NCI-H345 treated with DMSO at 0.1 percent for 48 hours (cell line): ENCODE results near the gene DCAKD.

Experiments
- DNase-seq: peaks from one replicate; lab custom pipeline; 2025; ENCODE audit not compliant: unreplicated experiment; lab: John Stamatoyannopoulos, UW

DCAKD gene

DNA sequence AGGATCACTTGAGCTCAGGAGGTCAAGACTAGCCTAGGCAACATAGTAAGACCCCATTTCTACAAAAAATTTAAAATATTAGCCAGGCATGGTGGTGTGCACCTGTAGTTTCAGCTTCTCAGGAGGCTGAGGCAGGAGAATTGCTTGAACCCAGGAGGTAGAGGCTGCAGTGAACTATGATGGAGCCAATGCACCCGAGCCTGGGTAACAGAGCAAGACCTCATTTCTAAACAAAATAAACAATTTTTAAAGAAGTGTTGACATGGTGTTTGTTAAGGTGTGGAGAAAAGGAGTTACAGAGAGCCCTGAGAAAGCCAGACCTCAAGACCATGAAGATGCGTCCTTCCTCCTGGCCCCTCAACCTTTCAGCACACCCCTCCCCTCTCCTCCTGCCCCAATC, 45.7 kb downstream of the DCAKD start:
- no peak for DNase-seq

DNA sequence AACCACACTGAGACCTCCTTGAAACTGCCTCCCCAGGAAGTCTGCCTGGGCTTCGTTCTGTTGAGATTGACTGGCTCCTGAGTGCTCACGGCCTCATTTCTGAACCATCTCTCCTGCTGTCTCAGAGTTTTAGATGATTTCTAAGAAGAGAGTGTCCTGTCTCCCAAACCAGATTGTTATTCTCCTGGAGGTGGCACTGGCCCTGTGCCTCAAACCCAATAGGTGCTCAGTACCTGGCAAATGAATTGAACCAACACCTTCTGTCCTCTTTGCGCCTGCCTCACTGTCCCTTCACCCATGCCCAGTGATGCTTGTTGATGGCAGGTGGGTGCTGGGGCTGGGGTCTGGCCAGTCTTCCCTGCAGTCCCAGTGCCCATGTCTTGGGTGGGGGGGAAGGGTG, 47.0 kb downstream of the DCAKD start:
- DNase-seq = no peak

DNA sequence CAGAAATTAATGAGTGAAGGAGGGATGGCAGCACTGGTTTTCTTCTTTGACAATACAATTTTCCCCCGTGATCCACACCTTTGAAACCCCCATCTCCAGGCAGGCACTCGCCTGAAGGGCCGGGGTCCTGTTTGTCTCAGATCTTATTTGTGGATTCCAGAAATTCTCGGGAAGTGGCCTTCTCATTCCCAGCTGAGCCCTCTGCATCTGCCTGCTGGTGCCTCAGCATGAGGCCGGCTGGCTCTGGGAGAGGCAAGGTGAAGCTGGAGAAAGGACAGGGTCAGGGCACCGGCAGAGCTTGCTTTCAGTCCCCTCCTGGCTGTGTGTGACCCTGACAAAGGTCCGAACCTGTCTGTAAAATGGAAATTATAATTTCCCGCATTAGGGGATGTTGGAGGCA, 47.6 kb downstream of the DCAKD start:
- DNase-seq = no peak

DNA sequence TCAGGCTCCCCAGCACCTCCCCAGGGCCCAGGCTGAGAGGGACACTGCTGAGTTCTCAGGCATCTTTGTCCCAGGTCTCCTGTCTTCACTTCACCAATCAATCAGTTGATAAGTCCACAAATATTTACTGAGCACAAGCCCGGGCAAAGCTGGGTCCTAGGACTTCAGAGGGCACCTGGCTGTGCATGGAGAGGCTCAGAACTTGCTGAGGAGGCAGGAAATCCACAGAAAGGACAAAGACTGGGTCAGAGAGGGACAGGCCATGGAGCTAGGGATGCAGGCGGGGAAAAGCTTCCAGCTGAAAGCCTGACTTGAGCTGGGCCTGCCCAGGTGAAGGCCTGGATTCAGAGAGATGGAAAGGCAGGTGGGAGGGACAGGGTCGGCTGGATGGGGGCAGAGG, 50.1 kb downstream of the DCAKD start:
- no peak for DNase-seq

DNA sequence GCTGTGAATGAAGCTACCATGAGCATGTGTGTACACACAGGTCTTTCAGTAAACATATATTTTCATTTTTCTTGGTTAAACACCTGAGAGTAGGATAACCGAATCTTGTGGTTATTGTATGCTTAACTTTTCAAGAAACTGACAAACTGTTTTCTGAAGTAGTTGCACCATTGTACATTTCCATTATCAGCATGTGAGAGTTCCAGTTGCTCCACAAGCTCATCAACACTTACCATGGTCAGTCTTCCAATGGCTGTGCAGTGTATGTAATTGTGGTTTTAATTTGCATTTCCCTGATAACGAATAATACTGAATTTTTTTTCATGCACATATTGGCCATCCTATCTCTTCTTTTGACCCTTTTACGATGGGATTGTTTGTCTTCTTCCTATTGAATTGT, 52.0 kb downstream of the DCAKD start:
- no peak for DNase-seq

DNA sequence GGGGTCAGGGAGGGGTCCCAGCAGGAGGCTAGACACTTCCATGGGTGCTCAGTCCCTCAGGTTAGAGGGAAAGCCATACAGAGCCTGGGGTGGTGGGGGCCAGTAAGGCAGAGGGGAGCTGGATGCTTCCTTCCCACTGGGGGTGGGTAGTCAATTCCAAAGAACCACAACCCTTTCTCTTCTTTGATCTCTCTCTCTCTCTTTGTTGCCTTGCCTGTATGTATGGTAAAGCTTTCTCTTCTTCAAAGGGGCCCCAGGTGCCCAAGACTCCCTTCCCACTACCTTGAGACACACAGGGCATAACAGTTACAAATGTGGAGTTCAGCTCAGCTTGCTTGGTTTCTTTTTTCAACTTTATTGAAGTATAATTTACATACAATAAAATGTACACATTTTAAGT, 52.8 kb downstream of the DCAKD start:
- no peak for DNase-seq

DNA sequence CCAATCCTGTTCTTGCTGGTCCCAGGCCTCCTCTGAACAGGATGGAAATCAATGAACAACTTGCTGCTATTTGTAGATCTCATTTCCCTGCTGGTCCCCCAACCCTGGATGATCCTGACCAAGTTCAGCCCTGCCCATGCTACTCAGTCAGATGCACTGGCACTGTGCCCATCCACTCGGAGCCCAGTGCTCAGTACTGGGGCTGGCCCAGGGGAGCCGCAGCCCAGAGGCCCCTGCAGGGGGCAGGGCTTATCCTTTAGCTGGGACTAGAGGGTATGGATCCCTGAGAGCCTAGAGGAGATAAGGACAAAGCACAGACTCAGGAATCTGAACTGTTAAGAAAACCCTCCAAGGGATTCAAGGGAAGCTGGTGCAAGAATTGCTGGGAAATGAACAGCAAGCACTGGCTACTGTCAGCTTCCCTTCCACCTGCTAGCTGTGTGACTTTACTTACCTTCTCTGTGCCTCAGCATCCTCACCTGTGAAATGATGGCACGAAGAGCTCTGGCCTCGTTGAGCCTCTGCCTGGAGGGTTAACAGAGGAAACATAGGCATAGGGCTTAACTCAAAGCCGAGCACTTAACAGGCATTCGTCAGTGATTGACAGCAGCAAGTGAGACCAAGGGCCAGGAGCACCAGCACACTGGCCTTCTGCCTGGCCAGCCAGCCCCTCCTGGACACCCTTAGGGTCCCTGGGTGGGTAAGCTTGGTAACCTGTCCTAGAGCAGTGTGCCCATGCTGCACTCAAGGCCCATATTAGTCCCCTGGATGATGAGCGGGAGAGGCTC, 53.5 kb downstream of the DCAKD start:
- no peak for DNase-seq

DNA sequence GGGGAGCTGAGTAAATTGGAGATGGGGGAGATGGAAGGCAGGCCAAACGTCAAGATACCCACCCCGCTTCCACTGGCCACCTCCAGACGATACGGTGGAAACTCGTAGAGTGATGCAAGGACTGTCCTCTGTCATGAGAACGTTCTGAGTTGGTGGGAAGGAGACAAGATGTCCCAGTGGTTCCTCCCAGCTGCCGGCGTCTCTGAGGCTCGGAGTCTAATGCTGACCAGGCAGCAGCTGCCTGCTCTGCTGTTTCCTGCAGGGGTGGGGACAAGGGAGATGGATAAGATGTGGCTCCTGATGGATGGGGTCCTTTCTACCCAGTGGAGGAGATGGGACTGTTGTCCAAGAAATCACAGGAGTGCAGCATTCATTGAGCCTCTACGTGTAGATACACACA, 55.1 kb downstream of the DCAKD start:
- DNase-seq = no peak

DNA sequence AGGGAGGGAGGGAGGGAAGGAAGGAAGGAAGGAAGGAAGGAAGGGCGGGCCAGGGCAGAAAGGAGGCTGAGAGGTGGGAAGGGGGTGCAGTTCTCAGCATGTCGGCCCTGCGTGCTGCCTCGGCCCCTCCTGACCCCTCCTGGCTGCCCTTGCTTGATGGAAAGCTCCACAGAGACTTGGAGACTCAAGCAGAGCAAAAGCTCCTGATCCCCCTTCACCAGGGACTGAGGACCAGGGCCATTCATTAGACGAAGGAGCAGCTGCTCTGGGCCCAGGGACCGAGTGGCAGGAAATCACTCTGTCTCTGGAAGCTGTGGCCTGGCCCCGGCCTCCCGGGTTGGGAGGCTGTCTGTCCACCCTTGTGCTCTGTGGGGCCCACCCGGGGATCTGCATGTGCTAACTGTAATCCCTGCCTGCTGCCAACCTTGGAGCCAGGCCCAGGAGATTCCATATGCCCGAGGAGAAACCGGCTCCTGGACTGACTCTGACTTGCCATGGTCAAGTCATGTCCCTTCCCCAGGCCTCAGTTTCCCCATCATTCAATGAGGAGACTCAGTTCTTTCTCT, 55.9 kb downstream of the DCAKD start:
- no peak for DNase-seq

DNA sequence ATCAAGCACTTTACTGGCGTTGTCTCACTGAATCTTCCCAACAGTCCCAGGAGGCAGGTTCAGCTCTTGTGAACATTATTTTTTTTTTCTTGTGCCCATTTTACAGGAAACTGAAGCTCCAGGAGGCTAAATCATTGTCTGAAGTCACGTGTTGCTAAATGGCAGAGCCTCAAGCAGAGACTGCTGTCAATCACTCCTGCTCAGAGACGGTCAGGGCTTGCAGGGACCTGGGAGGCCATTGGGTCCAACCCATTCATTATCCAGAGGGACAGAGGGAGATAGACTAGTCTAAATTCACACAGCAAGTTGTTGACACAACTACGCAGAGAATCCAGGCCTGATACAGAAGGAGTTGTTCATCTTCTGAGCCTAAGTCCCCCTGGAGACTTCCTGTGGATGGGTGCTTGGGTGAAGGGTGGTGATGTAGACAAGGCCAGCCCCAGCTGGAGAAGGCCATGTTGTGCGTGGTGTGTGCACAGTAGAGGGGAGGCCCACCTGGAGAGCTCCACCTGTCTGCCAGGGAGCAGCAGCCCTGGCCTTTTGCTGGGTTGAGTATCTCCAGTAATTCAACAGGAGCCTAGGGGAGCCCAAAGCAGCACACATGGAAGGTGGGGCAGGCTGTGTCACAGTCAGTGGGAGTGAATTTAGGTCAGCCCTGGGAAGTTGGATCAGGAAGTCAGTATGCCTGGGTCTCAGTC, 59.0 kb downstream of the DCAKD start:
- DNase-seq = no peak

DNA sequence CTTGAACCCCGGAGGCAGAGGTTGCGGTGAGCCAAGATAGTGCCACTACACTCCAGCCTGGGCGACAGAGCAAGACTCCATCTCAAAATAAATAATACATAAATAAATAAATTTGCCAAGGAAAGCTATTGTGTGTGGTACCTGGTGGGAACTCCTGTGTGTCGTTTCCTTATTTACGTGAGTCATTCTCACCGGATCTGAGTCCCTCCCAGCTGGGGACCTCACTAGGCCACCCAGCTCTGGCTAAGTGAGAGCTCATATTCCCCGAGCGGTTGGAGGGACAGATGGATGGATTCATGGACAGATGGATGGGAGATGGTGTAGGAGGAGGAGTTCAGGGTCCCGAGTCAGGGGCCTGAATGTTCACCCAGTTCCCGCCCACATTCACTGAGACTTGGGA, 60.4 kb downstream of the DCAKD start:
- no peak for DNase-seq

DNA sequence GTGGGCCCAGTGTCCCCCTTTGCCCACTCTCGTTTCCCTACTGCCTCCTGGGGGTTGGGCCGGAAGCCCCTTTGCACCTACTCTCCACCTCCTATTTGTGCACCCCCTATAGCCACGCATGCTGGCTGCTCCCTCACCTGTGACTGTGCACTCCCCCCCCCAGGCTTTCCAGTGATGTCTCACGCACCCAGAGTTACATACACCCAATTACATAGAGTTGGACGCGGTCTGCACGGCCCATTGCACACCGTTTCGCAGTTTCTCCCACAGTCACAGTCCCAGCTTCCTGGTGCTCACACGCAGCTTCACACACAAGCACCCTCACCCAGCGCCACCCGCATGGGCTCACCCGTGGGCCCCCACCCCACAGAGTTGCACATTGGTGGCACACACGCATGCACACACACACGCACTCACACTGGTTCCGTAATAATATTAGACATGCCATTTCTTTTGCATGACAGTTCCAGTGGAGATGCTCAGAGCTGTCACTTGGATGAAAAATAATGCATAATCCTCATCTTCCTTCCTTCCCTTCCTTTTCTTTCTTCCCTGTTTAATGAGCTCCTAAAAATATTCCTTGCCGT, 61.8 kb downstream of the DCAKD start:
- no peak for DNase-seq

DNA sequence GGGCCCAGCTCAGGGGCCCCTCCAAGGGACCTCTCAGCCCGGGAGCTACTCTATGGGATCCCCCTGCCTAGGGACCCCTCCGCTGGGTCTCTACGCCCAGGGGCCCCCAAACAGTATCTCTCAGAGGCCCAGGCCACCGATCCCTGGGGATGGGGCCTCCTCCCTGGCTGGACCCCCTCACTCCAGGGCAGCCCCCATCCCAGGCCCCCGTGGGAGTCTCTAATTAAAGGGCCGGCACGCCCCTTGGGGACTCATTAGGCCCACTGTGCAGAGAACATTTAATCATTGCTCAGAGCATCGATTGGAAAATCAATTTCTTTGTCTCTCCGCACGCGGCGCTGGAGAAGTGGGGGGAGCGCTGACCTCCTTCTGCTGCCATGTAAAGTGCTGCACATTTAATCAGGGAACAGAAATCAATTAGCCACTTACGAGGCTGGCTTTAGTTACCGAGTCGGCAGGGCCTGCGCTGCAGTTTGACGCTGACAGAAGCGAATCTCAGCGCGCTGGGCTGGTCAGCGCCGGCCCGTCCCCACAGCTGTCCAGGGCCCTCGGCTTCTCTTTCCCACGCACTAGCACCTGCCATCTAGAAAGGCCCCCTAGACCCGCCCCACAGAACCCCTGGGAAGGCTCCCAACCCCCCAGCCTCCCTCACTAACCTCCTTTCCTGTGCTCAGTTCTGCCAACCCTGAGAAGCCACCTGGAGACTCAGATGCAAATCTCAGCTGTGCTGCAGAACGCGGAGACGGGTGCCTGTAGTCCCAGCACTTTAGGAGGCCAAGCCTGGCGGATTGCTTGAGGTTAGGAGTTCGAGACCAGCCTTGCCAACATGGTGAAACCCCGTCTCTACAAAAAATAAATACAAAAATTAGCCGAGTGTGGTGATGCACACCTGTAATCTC, 63.1 kb downstream of the DCAKD start:
- DNase-seq = no peak

DNA sequence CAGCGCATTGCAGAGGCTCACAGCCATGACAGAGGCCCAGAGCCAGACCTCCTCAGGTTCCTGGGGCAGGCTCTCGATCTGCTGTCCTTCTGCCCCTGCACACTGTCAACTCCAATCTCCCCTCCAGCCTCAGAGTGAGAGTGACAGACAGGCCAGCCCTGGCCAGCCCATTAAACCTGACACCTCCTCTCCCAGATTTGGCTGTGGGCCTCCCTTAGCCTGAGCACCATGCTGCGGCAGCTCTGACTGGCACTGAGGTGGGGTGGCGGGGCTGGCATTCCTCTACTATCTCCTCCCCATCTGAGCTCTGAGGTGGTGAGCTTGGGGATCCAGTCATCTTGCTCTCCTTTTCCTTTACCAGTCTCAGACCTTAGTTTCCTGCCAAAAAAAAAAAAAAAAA, 67.9 kb downstream of the DCAKD start:
- no peak for DNase-seq

DNA sequence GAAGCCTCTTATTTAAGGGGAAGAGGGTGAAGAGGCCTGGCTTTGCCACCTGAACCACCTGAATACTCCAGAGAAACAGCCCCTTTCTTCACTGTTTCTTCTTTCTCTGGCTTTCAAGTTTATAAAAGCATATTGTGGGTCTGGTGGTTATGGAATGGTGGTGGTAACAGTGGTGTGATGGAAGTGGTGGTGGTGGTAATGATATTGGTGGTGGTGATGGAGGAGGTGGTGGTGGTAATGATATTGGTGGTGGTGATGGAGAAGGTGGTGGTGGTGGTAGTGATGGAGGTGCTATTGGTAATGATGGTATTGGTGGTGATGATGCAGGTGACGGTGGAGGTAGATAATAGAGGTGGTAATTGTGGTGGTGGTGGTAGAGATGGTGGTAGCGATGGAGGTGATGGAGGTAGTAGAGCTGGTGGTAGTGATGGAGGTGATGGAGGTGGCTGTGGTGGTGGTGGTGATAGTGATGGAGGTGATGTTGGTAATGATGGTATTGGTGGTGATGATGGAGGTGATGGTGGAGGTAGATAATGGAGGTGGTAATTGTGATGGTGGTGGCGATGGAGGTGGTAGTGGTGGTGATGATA, 69.2 kb downstream of the DCAKD start:
- no peak for DNase-seq

DNA sequence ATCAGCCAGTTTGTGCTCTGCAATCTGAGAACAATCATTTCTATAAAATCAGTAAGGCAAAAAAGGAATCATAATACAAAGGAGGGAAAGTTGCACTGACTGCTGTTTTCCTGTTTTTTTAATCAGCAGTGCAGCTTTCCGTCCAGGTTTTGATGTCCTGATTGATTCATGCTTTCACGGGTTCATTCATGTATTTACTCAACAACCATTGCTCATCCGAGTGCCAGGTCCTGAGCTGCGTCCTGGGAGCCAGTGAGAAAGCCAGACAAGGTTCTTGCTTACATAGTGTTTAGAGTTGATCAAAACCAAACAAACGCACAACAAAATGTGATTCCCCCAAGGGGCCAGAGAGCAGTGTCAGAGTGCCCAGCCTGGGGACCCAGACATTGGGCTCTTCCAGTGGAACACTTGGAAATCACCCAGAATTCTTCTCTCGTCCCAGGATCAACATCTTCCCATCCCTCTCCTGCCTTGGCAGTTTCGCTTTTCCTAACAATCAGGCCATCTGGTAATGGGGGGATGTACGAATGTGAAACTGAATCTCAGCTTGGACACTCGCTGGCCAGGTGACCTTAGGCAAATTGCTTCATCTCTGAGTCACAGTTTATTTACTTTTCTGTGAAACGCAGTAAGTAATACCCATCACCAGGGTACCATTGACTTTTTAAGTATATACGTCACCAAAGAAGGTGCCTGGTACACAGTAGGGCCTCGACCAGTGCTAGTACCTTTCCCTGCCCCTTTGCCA, 70.0 kb downstream of the DCAKD start:
- DNase-seq = no peak

DNA sequence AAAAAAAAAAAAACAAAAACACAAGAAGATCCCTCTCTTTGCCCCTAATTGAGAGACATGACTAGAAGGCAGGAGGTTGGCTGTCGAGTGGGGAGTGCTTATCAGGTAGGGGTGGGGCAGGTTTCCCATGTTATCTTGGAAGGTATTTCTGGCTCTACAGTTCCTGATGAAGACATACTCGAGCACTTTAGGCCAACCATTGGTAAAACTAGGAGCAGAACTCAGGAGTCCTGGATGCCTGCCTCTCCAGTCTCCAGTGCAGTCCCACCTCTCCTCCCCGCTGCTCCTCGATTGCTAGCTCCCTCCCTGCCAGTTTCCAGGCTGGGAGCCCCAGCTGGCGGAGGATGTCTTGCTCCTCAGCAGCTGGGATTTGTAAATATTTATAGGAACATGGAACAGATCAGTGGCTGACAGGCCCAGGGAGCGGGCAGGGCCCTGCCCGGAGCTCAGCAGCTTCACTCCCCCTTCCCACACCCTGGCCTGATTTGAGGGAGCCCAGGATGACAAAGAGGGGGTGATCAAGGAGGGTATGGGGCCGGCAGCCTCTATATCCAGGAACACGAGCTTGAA, 71.9 kb downstream of the DCAKD start:
- DNase-seq = no peak

DNA sequence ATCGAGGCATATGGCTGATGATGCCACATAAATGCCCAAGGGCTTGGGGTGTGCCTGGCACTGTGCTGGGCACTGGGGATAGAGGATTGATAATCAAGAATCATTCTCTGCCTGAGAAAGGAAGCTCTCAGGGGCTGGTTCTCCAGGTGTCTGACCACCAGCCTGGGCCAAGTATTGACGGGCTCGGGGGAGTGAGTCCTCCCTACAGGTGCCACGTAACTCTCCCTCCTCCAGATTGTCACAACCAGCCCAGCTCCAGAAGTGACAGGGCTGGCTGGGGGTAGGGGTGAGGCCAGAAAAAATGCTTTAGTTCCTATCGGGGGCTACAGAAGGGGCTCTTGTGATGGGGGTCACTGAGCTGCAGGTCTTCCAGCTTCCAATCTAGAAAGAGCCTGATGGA, 72.6 kb downstream of the DCAKD start:
- DNase-seq = no peak

DNA sequence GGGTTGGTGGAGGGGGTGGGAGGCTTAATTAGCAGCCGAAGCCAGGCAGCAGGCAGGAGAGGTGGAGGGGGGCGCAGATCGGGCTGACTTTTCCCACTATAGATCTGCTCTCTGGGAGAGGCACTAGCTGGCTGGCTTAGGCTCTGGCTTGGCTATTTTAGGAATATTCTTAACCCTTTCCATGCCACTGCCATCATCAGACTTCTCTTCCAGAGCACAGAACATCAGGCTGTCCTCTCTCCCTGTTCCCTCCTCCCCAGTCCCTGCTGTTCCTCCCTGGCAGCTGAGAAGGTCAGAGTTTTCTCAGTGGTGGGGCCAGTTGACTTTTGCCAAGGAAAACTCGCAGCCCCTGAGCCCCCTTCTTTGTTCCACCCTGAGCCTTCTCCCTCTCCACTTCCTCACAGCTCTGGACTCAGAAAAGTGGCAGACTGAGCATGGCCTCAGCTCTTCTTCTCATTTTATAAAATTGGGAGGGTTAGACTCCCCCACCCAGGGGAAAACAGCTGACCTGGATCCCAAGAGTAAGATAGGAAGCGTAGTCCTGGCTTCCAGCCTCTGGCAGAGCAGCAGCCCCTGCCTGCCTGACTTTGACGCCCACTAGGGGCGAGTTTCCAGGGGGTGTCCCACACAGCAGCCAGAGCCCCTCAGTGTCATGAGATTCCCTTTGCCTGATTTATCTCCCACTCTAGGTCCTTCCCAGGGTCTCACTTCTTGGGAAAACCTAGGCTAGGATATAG, 73.5 kb downstream of the DCAKD start:
- DNase-seq = no peak
